ENCODE data around the gene A2ML1. TPM values are rescaled to one million over a fixed set of nuclear protein-coding genes. Genes with fewer than 3 reads are reported as not detected.

The A2ML1 gene
- total RNA-seq, 1 donor from 2014 or later: not detected

- TF ChIP-seq CTCF (IDR thresholded peaks at IDR 0.05; ENCODE audit: partially characterized antibody, unreplicated experiment): no peak
- Mint-ChIP-seq H3K27me3 (ENCODE audit: unreplicated experiment) (no peaks in the 10 kb centered on the region), H3K9me3 (ENCODE audit: unreplicated experiment) (peaks cover 7% of the 10 kb centered on the region), H3K36me3 (ENCODE audit: unreplicated experiment) (no peaks in the 10 kb centered on the region), H3K27ac (ENCODE audit: unreplicated experiment) (no peak overlapping the region), H3K4me3 (ENCODE audit: unreplicated experiment) (no peak overlapping the region), H3K4me1 (ENCODE audit: low read depth, unreplicated experiment) (peaks cover 2% of the 10 kb centered on the region)
- DNase-seq: no peak
These were observed 81.2 kb downstream of the A2ML1 start for GRCh38 chr12:8903646-8904045.

- peaks cover 2% of the 10 kb centered on the region for H3K4me1 Mint-ChIP-seq (ENCODE audit: low read depth, unreplicated experiment)
- no peak overlapping the region for H3K4me3 Mint-ChIP-seq (ENCODE audit: unreplicated experiment)
- H3K27me3 Mint-ChIP-seq (ENCODE audit: unreplicated experiment): no peaks in the 10 kb centered on the region
- no peaks in the 10 kb centered on the region for H3K36me3 Mint-ChIP-seq (ENCODE audit: unreplicated experiment)
- H3K27ac Mint-ChIP-seq (ENCODE audit: unreplicated experiment): no peak overlapping the region
- no peak for TF ChIP-seq CTCF (IDR thresholded peaks at IDR 0.05; ENCODE audit: partially characterized antibody, unreplicated experiment)
- DNase-seq: no peak
- H3K9me3 Mint-ChIP-seq (ENCODE audit: unreplicated experiment): peaks cover 7% of the 10 kb centered on the region
These were observed 82.2 kb downstream of the A2ML1 start for GRCh38 chr12:8904665-8905064.

- DNase-seq: no peak
- H3K4me1 Mint-ChIP-seq (ENCODE audit: low read depth, unreplicated experiment): peaks cover 2% of the 10 kb centered on the region
- peaks cover 5% of the 10 kb centered on the region for H3K9me3 Mint-ChIP-seq (ENCODE audit: unreplicated experiment)
- no peak overlapping the region for H3K4me3 Mint-ChIP-seq (ENCODE audit: unreplicated experiment)
- no peaks in the 10 kb centered on the region for H3K27me3 Mint-ChIP-seq (ENCODE audit: unreplicated experiment)
- H3K36me3 Mint-ChIP-seq (ENCODE audit: unreplicated experiment): no peaks in the 10 kb centered on the region
- no peak for TF ChIP-seq CTCF (IDR thresholded peaks at IDR 0.05; ENCODE audit: partially characterized antibody, unreplicated experiment)
- no peak overlapping the region for H3K27ac Mint-ChIP-seq (ENCODE audit: unreplicated experiment)
These were observed 83.1 kb downstream of the A2ML1 start for GRCh38 chr12:8905546-8905945.

- H3K4me1 Mint-ChIP-seq (ENCODE audit: low read depth, unreplicated experiment): peaks cover 2% of the 10 kb centered on the region
- no peaks in the 10 kb centered on the region for H3K36me3 Mint-ChIP-seq (ENCODE audit: unreplicated experiment)
- no peak for DNase-seq
- TF ChIP-seq CTCF (IDR thresholded peaks at IDR 0.05; ENCODE audit: partially characterized antibody, unreplicated experiment): no peak
- H3K9me3 Mint-ChIP-seq (ENCODE audit: unreplicated experiment): peaks cover 5% of the 10 kb centered on the region
- H3K27me3 Mint-ChIP-seq (ENCODE audit: unreplicated experiment): no peaks in the 10 kb centered on the region
- H3K4me3 Mint-ChIP-seq (ENCODE audit: unreplicated experiment): no peak overlapping the region
- H3K27ac Mint-ChIP-seq (ENCODE audit: unreplicated experiment): no peak overlapping the region
These were observed 84.1 kb downstream of the A2ML1 start for GRCh38 chr12:8906266-8907180.

GRCh38 chr12:8907513-8907912 lies 85.1 kb downstream of the A2ML1 start:
- no peaks in the 10 kb centered on the region for H3K36me3 Mint-ChIP-seq (ENCODE audit: unreplicated experiment)
- no peak overlapping the region for H3K4me3 Mint-ChIP-seq (ENCODE audit: unreplicated experiment)
- no peaks in the 10 kb centered on the region for H3K27me3 Mint-ChIP-seq (ENCODE audit: unreplicated experiment)
- no peak for TF ChIP-seq CTCF (IDR thresholded peaks at IDR 0.05; ENCODE audit: partially characterized antibody, unreplicated experiment)
- peaks cover 2% of the 10 kb centered on the region for H3K4me1 Mint-ChIP-seq (ENCODE audit: low read depth, unreplicated experiment)
- no peak for DNase-seq
- H3K9me3 Mint-ChIP-seq (ENCODE audit: unreplicated experiment): peaks cover 2% of the 10 kb centered on the region
- no peak overlapping the region for H3K27ac Mint-ChIP-seq (ENCODE audit: unreplicated experiment)
